ENCODE measurements around the gene RASA2.

RASA2 gene, protein sequence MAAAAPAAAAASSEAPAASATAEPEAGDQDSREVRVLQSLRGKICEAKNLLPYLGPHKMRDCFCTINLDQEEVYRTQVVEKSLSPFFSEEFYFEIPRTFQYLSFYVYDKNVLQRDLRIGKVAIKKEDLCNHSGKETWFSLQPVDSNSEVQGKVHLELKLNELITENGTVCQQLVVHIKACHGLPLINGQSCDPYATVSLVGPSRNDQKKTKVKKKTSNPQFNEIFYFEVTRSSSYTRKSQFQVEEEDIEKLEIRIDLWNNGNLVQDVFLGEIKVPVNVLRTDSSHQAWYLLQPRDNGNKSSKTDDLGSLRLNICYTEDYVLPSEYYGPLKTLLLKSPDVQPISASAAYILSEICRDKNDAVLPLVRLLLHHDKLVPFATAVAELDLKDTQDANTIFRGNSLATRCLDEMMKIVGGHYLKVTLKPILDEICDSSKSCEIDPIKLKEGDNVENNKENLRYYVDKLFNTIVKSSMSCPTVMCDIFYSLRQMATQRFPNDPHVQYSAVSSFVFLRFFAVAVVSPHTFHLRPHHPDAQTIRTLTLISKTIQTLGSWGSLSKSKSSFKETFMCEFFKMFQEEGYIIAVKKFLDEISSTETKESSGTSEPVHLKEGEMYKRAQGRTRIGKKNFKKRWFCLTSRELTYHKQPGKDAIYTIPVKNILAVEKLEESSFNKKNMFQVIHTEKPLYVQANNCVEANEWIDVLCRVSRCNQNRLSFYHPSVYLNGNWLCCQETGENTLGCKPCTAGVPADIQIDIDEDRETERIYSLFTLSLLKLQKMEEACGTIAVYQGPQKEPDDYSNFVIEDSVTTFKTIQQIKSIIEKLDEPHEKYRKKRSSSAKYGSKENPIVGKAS

DNA sequence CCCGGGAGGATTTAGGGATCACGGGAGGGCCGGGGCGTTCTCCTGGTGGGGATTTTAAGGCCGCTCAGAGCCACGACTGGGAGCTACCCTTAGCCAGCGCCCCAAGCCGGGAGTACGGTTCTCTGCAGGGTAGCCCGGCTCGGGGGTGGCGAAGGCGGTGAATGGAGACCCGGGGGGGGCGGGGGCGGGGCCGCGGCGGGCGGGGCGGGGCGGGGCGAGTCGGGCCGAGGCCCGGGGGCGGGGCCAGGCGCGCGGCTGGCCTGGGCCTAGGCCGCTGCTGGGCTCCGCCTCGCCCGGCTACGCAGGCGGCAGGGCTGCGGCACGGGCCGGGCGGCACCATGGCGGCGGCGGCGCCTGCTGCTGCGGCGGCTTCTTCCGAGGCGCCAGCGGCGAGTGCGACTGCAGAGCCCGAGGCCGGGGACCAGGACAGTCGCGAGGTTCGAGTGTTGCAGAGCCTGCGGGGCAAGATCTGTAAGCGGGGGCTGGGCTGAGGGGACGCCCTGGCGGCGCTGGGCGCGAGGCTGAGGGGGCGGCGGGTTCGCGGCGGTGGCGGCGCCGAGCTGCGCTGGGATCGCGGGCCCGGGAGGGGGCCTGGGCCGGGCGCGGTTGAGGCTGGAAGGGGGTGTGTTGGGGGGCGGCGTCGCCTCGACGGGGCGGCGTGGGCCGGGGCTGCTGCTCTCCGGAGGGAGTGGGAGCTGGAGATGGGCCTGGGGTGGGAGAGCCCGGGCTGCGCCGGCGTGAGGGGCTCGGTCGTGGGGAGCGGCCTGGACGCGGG is at the start of gene RASA2:
RASA2 (plus strand) TSS at position 282 of the 775 bp plus-strand sequence; CDS start at position 339, 57 bp downstream.
- DNase-seq (ENCODE audit: low read depth): peak; percentile 65

DNA sequence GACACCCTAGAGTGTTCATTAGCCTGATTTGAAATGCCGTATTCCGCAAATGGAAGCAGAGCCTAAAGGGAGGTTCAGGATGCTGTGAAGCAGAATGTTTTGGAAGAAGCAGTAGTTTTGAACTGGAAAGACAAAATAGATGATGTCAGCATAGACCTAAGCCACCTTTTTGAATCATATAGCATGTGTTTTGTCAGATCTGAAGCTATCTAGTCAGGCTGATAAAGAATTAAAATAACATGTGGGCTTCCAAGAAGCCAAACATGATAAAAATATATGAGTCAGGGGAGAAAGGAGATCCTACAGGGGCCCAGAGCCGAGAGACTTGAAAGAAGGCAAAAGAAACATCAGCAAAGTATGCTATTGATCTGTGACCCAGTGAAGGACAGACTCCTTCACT is 47.2 kb upstream of the RASA2 start:
- no peak for DNase-seq (ENCODE audit: low read depth)

DNA sequence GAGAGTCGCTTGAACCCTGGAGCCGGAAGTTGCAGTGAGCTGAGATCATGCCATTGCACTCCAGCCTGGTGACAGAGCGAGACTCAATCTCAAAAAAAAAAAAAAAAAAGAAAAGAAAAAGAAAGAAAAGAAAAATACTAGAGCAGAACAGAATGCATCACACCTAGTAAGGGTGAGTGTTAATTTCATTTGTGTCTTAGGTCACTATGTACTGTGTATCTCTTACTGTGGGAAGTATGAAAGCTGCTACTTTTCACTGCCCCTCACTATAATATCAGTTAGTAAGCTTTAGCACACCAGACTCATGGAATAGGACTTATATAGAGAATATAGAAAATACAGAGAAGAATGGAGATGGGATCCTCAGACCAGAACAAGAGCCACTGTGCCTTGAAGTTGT is 45.9 kb upstream of the RASA2 start:
- DNase-seq (ENCODE audit: low read depth): no peak

GRCh38 chr3:141441381-141442364 is 45.2 kb upstream of the RASA2 start:
- peak; percentile 42 for DNase-seq (ENCODE audit: low read depth)

GRCh38 chr3:141442446-141442845 is 44.4 kb upstream of the RASA2 start:
- no peak for DNase-seq (ENCODE audit: low read depth)

- DNase-seq (ENCODE audit: low read depth): no peak
Measured at GRCh38 chr3:141442914-141443313, 43.9 kb upstream of the RASA2 start.

DNA sequence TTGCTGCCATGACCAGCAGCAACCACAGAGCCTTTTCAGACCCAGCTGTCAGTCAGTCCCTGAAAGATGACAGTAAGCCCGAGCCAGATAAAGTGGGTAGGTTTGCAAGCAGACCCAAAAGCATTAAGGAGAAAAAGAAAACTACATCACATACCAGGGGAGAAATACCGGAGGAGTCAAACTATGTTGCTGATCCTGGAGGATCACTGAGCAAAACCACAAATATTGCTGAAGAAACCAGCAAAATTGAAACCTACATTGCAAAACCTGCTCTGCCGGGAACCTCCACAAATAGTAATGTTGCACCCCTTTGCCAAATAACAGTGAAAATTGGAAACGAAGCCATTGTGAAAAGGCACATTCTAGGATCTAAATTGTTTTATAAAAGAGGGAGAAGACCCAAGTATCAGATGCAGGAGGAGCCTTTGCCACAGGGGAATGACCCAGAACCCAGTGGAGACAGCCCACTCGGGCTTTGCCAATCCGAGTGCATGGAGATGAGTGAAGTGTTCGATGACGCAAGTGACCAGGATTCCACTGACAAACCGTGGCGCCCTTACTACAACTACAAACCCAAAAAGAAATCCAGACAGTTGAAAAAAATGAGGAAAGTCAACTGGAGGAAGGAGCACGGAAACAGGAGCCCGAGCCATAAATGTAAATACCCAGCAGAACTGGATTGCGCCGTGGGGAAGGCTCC is 42.1 kb upstream of the RASA2 start:
- no peak for DNase-seq (ENCODE audit: low read depth)

DNA sequence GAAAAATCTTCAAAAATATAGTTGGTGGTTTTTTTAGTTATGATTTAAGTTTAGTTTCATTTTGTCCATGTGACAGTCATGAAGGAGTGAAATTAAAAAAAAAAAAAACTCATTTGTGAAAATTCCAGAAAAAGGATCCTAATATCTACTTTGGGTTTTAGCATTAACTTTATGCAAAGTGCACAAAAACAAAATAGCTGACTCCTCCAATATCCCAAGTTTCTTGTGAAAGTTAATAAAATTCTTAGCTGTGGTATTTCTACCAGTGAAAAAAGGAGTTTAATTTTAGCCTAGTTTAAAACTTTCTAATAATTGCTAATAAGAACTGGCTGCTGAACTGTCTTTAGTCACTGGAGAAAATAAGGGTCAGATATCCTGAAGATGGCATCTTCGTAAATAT is 40.8 kb upstream of the RASA2 start:
- DNase-seq (ENCODE audit: low read depth): no peak

- DNase-seq (ENCODE audit: low read depth): no peak
Measured at GRCh38 chr3:141446737-141447136, 40.1 kb upstream of the RASA2 start.

- no peak for DNase-seq (ENCODE audit: low read depth)
Measured at GRCh38 chr3:141447383-141447782, 39.4 kb upstream of the RASA2 start.

GRCh38 chr3:141448606-141449220 is 38.1 kb upstream of the RASA2 start:
- no peak for DNase-seq (ENCODE audit: low read depth)

DNA sequence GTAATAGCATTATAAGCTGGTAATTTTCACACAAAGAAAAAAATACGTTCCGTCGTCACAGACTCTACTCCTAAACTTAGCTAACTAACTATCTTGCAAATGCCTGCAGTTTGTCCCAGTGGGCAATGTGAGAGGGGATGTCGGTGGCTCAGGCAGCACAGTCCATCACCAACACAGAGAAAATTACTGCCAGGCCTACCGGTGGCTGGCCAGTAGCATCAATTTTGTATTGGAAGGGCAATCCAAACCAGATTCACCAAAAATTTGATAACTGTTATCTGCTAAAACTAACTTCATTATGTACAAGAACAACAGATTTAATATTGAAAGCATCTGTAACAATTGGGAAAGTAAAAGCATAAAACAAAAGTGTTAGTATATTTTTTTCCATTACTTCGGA is 37.4 kb upstream of the RASA2 start:
- DNase-seq (ENCODE audit: low read depth): no peak

GRCh38 chr3:141450727-141451375 is 36.0 kb upstream of the RASA2 start:
- DNase-seq (ENCODE audit: low read depth): no peak

GRCh38 chr3:141452045-141452444 is 34.8 kb upstream of the RASA2 start:
- no peak for DNase-seq (ENCODE audit: low read depth)

GRCh38 chr3:141452773-141453172 is 34.1 kb upstream of the RASA2 start:
- DNase-seq (ENCODE audit: low read depth): no peak

DNA sequence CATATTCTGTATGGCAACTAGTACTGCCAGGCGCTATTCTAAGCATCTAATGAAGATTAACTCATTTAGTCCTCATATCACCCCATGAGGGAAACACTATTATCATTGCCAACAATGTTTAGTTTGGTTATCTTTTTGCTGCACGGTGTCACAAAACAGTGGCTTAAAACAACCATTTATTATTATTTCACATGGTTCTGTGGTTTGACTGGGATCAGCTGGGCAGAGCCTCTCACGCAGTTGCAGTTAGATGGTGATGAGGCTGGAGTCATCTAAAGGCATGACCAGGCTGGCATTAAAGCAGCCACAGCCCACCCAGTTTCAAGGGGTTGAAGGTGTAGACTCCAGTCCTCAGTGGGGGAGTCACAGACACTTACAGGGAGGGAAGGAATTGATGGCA is 32.8 kb upstream of the RASA2 start:
- no peak for DNase-seq (ENCODE audit: low read depth)

DNA sequence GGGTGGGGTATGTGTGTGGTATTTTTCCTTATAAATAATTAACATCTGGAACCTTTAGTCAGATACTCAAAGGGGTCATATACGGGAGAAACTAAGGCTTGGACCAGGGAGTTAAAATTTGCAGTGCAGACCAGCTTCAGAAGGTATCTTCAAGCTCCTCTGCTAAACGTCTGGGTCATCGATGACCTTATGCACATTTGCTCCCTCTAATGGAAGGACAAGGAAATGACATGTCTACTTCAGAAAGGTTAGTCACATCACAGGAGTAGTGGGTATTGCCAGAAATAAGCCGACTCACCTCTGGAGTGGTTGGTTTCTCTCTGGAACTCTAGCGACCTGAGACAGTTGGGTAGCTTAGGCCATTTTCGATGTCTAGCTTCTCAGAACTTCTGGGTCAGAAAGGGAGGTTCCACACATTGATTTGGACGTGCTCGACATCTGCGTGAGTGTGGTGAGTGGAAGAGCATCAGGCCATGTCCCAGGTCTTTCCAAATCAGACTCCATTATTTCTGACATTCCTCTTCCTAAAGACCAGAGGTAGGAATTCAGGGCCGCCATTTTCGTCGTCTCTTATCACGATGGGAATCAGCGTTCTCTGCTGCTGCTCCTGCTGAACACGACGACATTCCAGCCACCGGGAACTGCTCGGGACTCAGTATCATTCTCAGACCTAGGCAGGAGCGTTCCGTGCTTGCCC is 31.8 kb upstream of the RASA2 start:
- no peak for DNase-seq (ENCODE audit: low read depth)

DNA sequence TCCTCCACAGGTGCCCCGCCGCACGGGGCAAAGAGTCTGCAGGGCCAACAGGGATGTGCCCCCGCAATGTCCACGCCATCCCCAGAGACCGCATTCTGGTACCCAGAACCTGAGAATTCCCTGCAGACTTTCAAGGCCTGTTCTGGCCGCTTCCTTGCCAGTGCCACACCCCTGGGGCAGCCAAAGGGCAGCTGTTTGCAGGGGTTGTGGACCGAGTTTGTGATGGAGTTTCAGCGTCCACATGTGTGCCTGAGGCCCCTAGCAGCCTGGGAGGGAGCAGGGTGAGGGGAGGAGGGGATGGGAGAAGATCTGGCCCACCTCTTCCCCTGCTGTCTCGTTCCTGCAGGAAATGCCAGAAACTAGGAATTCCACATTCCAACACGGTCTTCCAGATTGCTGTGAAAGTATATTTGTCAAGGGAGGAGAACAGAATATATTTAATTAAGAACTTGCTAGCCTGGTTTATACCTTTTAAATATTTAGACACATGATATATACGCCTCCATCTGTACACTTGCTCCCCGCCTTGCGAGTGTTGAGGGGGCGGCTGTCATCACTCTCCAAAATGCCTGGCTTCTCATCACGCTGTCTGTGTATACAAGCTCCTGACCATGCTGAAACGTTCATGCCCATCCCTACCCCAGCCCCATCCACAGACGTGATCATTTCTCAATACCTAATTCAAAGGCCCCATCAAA is 31.1 kb upstream of the RASA2 start:
- no peak for DNase-seq (ENCODE audit: low read depth)

DNA sequence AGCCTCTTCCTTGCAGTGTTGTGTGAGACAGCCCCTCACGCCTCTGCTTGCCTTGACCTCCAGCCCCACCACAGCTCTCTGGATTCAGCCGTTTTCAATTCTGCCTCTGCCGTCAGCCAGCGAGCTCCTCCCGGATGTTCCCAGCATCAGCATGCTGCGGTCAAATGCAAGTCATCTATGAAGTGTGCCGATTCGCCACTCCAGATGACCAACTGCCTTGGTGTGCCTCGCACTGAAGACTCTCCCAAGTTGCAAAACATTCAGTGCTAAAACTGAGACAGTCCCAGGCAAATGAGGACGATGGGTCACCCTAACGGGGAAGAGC is 30.6 kb upstream of the RASA2 start:
- no peak for DNase-seq (ENCODE audit: low read depth)

All from stimulated activated CD8-positive, alpha-beta memory T cell treated with anti-CD3 and anti-CD28 coated beads, Interleukin-12 subunit alpha, Interleukin-12 subunit beta, amount 100 ng/mL, for 4 hours (primary cell).